Type B pancreatic cell (in vitro differentiated cells): ENCODE results near the gene LRTM2. TPM values are rescaled to one million over a fixed set of nuclear protein-coding genes. Genes with fewer than 3 reads are reported as not detected.

Source experiments
- DNase-seq: peaks from one replicate; pipeline ENCODE4 v3.0.0; 2021; ENCODE audit warnings: mixed read lengths; ENCODE audit not compliant: unreplicated experiment; ENCODE audit errors: extremely low spot score
- H3K27ac Mint-ChIP-seq: 2 replicates; pipeline ENCODE4 v1.8.0; 2021; ENCODE audit warnings: mild to moderate bottlenecking, mixed read lengths
- H3K27me3 Mint-ChIP-seq: 2 replicates; pipeline ENCODE4 v1.8.0; 2021; ENCODE audit warnings: mixed read lengths
- H3K36me3 Mint-ChIP-seq: 2 replicates; pipeline ENCODE4 v1.8.0; 2021; ENCODE audit warnings: mixed read lengths
- H3K4me1 Mint-ChIP-seq: one replicate; pipeline ENCODE4 v1.8.0; 2021; ENCODE audit warnings: mixed read lengths; ENCODE audit not compliant: unreplicated experiment
- H3K4me3 Mint-ChIP-seq: 2 replicates; pipeline ENCODE4 v1.8.0; 2021; ENCODE audit warnings: mild to moderate bottlenecking, mixed read lengths
- H3K9me3 Mint-ChIP-seq: 2 replicates; pipeline ENCODE4 v1.8.0; 2021; ENCODE audit warnings: mixed read lengths
- total RNA-seq: library from RNA; stranded (reverse); gene quantifications from 2 replicates; pipeline ENCODE4 v1.2.1, GENCODE V29; 2021; ENCODE audit warnings: low replicate concordance
- TF ChIP-seq, protein P1 (sequence below): fragments of 200-600 bp; sonication (generic); conservative IDR thresholded peaks from 2 replicates; pipeline ENCODE4 v1.5.0; 2021; ENCODE audit warnings: antibody characterized with exemption, mild to moderate bottlenecking

LRTM2 gene
- total RNA-seq, 1 donor from 2014 or later, result 0.12 TPM

GRCh38 chr12:1835211-1836131 lies 15.1 kb downstream of the LRTM2 start:
- no peak for DNase-seq
- Mint-ChIP-seq H3K4me1 (peaks cover 21% of the 10 kb centered on the region), H3K27me3 (peaks cover 66% of the 10 kb centered on the region), H3K27ac (no peak overlapping the region), H3K4me3 (no peak overlapping the region), H3K9me3 (no peaks in the 10 kb centered on the region), H3K36me3 (no peaks in the 10 kb centered on the region)
- TF ChIP-seq, protein P1, sequence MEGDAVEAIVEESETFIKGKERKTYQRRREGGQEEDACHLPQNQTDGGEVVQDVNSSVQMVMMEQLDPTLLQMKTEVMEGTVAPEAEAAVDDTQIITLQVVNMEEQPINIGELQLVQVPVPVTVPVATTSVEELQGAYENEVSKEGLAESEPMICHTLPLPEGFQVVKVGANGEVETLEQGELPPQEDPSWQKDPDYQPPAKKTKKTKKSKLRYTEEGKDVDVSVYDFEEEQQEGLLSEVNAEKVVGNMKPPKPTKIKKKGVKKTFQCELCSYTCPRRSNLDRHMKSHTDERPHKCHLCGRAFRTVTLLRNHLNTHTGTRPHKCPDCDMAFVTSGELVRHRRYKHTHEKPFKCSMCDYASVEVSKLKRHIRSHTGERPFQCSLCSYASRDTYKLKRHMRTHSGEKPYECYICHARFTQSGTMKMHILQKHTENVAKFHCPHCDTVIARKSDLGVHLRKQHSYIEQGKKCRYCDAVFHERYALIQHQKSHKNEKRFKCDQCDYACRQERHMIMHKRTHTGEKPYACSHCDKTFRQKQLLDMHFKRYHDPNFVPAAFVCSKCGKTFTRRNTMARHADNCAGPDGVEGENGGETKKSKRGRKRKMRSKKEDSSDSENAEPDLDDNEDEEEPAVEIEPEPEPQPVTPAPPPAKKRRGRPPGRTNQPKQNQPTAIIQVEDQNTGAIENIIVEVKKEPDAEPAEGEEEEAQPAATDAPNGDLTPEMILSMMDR, result no peak

DNA sequence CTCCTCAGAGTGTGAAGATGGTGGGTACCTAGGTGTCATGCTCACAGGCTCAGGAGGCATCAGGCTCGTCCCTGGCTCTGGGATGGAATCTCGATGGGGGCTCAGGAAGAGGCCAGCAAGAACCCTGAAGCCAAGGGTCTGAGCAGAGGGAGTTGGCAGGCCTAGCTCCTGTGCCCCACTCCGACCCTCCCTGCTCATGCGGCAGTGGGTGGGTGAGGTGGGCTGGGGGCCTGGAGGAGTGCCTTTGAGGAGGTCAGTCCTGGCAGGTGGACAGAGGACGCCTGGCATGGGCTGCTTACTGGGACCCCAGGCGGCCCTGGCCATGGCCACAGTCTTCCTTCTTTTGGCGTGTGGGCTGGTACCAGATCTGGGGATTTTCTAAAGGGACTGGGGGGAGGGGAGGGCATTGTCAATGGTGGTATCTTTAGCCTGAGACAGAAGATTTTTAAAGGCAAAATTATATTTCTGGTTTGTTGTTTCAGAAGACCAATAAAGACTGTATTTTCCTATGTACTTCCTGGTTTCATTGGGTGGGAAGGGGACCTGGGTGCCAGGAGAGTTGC lies 16.0 kb downstream of the LRTM2 start:
- Mint-ChIP-seq H3K4me3 (no peak overlapping the region), H3K27ac (no peak overlapping the region), H3K27me3 (peaks cover 63% of the 10 kb centered on the region), H3K9me3 (no peaks in the 10 kb centered on the region), H3K4me1 (peaks cover 16% of the 10 kb centered on the region), H3K36me3 (no peaks in the 10 kb centered on the region)
- DNase-seq, result no peak
- TF ChIP-seq, protein P1, result no peak

DNA sequence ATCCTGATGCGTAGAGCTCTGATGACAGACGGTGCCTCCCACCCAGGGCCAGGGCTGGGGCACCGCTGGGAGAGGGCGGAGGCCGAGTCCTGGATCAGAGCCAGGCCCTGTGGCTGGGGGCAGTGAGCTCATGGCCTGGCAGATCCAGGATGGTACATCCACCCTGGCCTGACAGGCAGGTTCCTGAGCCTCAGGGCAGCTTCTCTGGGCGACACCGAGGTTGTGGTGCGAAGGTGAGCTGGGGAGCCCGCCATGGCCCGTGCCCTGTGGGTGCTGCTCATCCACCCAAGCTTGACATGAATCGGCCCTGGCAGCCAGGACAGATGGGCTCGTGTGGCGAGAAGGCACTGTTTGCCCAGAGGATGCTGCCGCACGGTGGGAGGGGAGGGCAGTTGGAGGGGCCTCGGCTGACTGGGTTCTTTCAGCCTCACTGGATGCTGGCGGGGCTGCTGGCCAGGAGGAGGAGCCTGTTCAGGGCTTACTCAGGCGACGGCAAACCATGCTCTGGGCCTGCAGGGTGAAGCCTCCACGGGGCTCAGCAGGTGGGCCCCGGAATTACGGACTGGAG lies 16.6 kb downstream of the LRTM2 start:
- H3K36me3 Mint-ChIP-seq, result no peaks in the 10 kb centered on the region
- H3K27ac Mint-ChIP-seq, result no peak overlapping the region
- H3K9me3 Mint-ChIP-seq, result no peaks in the 10 kb centered on the region
- H3K4me3 Mint-ChIP-seq, result no peak overlapping the region
- DNase-seq, result no peak
- peaks cover 61% of the 10 kb centered on the region for H3K27me3 Mint-ChIP-seq
- TF ChIP-seq, protein P1, result no peak
- peaks cover 16% of the 10 kb centered on the region for H3K4me1 Mint-ChIP-seq

GRCh38 chr12:1837541-1838204 lies 17.3 kb downstream of the LRTM2 start:
- peak overlapping the region; percentile 23 for H3K27ac Mint-ChIP-seq
- H3K9me3 Mint-ChIP-seq, result no peaks in the 10 kb centered on the region
- no peaks in the 10 kb centered on the region for H3K36me3 Mint-ChIP-seq
- no peak for DNase-seq
- peaks cover 55% of the 10 kb centered on the region for H3K27me3 Mint-ChIP-seq
- peaks cover 16% of the 10 kb centered on the region for H3K4me1 Mint-ChIP-seq
- TF ChIP-seq, protein P1, result no peak
- H3K4me3 Mint-ChIP-seq, result no peak overlapping the region

DNA sequence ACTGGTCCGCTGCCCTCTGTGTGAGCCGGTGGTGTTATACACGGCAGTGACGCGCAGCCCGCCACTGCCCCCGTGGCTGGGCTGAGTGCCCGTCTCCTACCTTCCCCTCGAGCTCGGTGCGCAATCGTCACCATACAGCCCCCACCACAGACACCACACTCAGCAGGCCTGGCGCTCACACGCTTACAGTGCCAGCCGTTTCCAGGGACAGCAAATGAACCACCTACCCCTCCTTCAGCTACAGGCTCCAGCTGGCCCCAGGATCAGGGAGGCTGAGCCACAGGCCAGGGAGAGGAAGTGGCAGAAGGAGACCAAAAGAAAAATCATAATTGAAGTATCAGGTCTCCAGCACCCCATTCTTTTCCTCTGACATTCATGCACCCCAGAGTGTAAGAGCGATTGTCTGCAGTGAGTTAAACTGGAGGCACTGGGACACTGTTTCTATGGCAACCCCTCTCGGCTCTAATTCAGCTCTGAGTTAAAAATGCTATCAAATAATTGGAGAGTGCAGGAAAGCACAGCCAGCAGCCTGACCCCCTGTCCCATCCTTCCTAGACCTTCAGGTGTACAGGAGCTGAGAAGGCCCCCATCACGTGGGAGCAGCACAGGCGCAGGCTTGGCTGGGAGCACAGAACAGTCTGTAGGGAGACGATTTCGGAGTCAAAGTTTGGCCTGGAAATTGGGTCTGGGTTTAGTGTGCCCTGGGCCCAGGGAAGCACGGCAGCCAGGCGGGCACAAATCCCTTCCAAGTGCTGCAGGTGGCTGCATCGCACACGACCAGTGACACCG lies 18.0 kb downstream of the LRTM2 start:
- TF ChIP-seq, protein P1, result no peak
- no peak for DNase-seq
- H3K36me3 Mint-ChIP-seq, result no peaks in the 10 kb centered on the region
- peaks cover 52% of the 10 kb centered on the region for H3K27me3 Mint-ChIP-seq
- no peak overlapping the region for H3K4me3 Mint-ChIP-seq
- no peak overlapping the region for H3K27ac Mint-ChIP-seq
- H3K9me3 Mint-ChIP-seq, result no peaks in the 10 kb centered on the region
- peaks cover 16% of the 10 kb centered on the region for H3K4me1 Mint-ChIP-seq
